ENCODE results near the gene IQSEC1.

Gene IQSEC1

GRCh38 chr3:13013994-13014754 is 59.1 kb downstream of the IQSEC1 start:
- DNase-seq = no peak

- no peak for DNase-seq
These were observed 59.7 kb downstream of the IQSEC1 start for GRCh38 chr3:13013566-13013965.

GRCh38 chr3:13013151-13013561 is 60.1 kb downstream of the IQSEC1 start:
- no peak for DNase-seq

- no peak for DNase-seq
These were observed 61.0 kb downstream of the IQSEC1 start for GRCh38 chr3:13012221-13012691.

- no peak for DNase-seq
These were observed 61.5 kb downstream of the IQSEC1 start for GRCh38 chr3:13011573-13012220.

- no peak for DNase-seq
These were observed 62.3 kb downstream of the IQSEC1 start for GRCh38 chr3:13010780-13011572.

- no peak for DNase-seq
These were observed 63.3 kb downstream of the IQSEC1 start for GRCh38 chr3:13009946-13010315.

GRCh38 chr3:13009132-13009945 is 63.9 kb downstream of the IQSEC1 start:
- DNase-seq = no peak

- DNase-seq = no peak
These were observed 64.9 kb downstream of the IQSEC1 start for GRCh38 chr3:13008155-13008995.

- DNase-seq = no peak
These were observed 65.8 kb downstream of the IQSEC1 start for GRCh38 chr3:13007251-13007941.

- DNase-seq = no peak
These were observed 66.8 kb downstream of the IQSEC1 start for GRCh38 chr3:13006216-13006990.

- DNase-seq = no peak
These were observed 67.9 kb downstream of the IQSEC1 start for GRCh38 chr3:13005301-13005700.

GRCh38 chr3:13004376-13004775 is 68.9 kb downstream of the IQSEC1 start:
- no peak for DNase-seq

- DNase-seq = no peak
These were observed 69.6 kb downstream of the IQSEC1 start for GRCh38 chr3:13003608-13004007.

GRCh38 chr3:13002398-13003124 is 70.7 kb downstream of the IQSEC1 start:
- DNase-seq = no peak

GRCh38 chr3:12999147-13000140 is 73.8 kb downstream of the IQSEC1 start:
- DNase-seq = peak; percentile 51

GRCh38 chr3:12998648-12999047 is 74.6 kb downstream of the IQSEC1 start:
- peak; percentile 36 for DNase-seq

GRCh38 chr3:12997387-12997786 is 75.8 kb downstream of the IQSEC1 start:
- no peak for DNase-seq

All from right forelimb (tissue), 1 donor.